ENCODE results near the gene PKP1.

DNA sequence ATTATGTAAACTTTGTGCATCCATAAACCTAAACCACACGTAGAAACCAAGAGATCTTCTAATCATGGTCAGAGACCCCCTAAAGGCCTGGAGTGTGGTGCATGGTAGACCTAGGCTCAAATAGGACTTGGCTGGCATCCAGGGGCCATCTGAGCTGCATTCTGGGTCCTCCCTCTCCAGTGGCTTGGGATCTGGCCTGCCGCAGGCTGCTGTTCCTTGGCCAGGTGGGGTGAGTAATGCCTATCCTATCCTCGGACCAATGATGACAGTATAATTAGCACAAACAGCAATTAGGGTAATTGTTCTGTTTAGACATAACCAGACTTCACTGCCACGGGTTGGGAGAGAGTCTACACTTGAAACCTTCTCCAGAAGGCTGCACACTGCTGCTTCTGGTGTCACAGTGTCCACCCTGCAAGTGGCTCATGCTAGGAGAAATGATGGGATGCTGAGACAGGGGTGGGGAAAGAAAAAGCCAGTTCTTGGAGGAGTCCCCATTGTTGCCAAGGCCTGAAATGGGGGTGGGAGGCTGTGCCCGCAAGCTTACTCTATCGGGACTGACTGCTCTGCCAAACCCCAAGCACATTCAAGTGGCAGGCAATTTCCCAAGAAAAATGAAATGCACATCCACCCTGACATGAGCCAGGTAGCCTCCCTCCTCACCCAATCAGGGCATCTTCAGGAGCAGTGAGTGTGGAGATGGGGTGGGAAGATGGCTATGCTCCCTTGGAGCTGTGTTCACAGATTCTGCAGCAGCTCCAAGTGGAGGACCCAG lies 12.5 kb upstream of the PKP1 start:
- TF ChIP-seq, protein P1, sequence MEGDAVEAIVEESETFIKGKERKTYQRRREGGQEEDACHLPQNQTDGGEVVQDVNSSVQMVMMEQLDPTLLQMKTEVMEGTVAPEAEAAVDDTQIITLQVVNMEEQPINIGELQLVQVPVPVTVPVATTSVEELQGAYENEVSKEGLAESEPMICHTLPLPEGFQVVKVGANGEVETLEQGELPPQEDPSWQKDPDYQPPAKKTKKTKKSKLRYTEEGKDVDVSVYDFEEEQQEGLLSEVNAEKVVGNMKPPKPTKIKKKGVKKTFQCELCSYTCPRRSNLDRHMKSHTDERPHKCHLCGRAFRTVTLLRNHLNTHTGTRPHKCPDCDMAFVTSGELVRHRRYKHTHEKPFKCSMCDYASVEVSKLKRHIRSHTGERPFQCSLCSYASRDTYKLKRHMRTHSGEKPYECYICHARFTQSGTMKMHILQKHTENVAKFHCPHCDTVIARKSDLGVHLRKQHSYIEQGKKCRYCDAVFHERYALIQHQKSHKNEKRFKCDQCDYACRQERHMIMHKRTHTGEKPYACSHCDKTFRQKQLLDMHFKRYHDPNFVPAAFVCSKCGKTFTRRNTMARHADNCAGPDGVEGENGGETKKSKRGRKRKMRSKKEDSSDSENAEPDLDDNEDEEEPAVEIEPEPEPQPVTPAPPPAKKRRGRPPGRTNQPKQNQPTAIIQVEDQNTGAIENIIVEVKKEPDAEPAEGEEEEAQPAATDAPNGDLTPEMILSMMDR (optimal IDR thresholded peaks at IDR 0.05 in 1 of 3, IDR thresholded peaks at IDR 0.05 in 1 of 3, conservative IDR thresholded peaks at IDR 0.05 in 1 of 3; ENCODE audit: extremely low read depth in 1 of 3, insufficient read depth in 2 of 3, low read length in 3 of 3) = no peak
- TF ChIP-seq EZH2 (IDR thresholded peaks at IDR 0.05; ENCODE audit: low read length) = no peak
